HepG2 (cell line): ENCODE results near the gene ZBED5. TPM values are rescaled to one million over a fixed set of nuclear protein-coding genes. Genes with fewer than 3 reads are reported as not detected.

Experiments
- BHLHE40 ChIP-seq: IDR thresholded peaks from 2 replicates; pipeline ENCODE4 v1.6.1; 2011; ENCODE audit warnings: low read length, improper control_type of control experiment
- CEBPG ChIP-seq: IDR thresholded peaks from 2 replicates; pipeline ENCODE4 v1.6.1; 2016
- E2F5 ChIP-seq: sonication (generic); formaldehyde crosslinking; conservative IDR thresholded peaks from 2 replicates; pipeline ENCODE4 v1.4.0; 2020; ENCODE audit warnings: missing genetic modification reagents
- FLYWCH1 ChIP-seq: sonication (generic); formaldehyde crosslinking; IDR thresholded peaks from 2 replicates; pipeline ENCODE4 v1.8.1; 2023; ENCODE audit warnings: mild to moderate bottlenecking, missing genetic modification reagents
- FOSL1 ChIP-seq: sonication (generic); formaldehyde crosslinking; IDR thresholded peaks from 2 replicates; pipeline ENCODE4 v1.9.0; 2021; ENCODE audit warnings: missing genetic modification reagents, borderline replicate concordance
- FOXJ3 ChIP-seq: sonication (generic); formaldehyde crosslinking; IDR thresholded peaks from 2 replicates; pipeline ENCODE4 v1.4.0; 2020; ENCODE audit warnings: missing genetic modification reagents, mild to moderate bottlenecking, borderline replicate concordance
- HNRNPUL1 ChIP-seq: fragments of 200-400 bp; formaldehyde crosslinking; IDR thresholded peaks from 2 replicates; pipeline ENCODE4 v1.6.1; 2017; ENCODE audit warnings: low read depth, mild to moderate bottlenecking, low read length, moderate library complexity
- HOXA7 ChIP-seq: sonication (generic); formaldehyde crosslinking; IDR thresholded peaks from 2 replicates; pipeline ENCODE4 v1.8.1; 2022; ENCODE audit warnings: mild to moderate bottlenecking, missing genetic modification reagents, moderate library complexity
- KAT8 ChIP-seq: IDR thresholded peaks from 2 replicates; pipeline ENCODE4 v1.6.1; 2016; ENCODE audit warnings: missing genetic modification reagents, missing compliant biosample characterization
- KDM5A ChIP-seq: fragments of 200-600 bp; sonication (generic); IDR thresholded peaks from 2 replicates; pipeline ENCODE4 v1.7.0; 2018; ENCODE audit warnings: antibody characterized with exemption, mild to moderate bottlenecking, low read length, borderline replicate concordance
- KMT2A ChIP-seq: sonication (generic); formaldehyde crosslinking; IDR thresholded peaks from 2 replicates; pipeline ENCODE4 v1.4.0; 2020; ENCODE audit warnings: missing genetic modification reagents
- MLX ChIP-seq: IDR thresholded peaks from 2 replicates; pipeline ENCODE4 v1.6.1; 2016
- MTF1 ChIP-seq: sonication (generic); formaldehyde crosslinking; IDR thresholded peaks from 2 replicates; pipeline ENCODE4 v1.5.0; 2020; ENCODE audit warnings: missing genetic modification reagents
- MXD1 ChIP-seq: sonication (generic); formaldehyde crosslinking; IDR thresholded peaks from 2 replicates; pipeline ENCODE4 v1.4.0; 2020; ENCODE audit warnings: mild to moderate bottlenecking, missing genetic modification reagents
- POLR2AphosphoS5 ChIP-seq: IDR thresholded peaks from 2 replicates; pipeline ENCODE4 v1.6.1; 2012; ENCODE audit warnings: low read depth, low read length
- RBM39 ChIP-seq: fragments of 200-400 bp; formaldehyde crosslinking; IDR thresholded peaks from one replicate; pipeline ENCODE4 v1.6.1; 2018; ENCODE audit warnings: antibody characterized with exemption, mild to moderate bottlenecking, low read depth, low read length; ENCODE audit not compliant: poor library complexity, severe bottlenecking
- RELA ChIP-seq: sonication (generic); formaldehyde crosslinking; IDR thresholded peaks from 2 replicates; pipeline ENCODE4 v1.4.0; 2020; ENCODE audit warnings: missing genetic modification reagents
- SIN3B ChIP-seq: fragments of 150-350 bp; IDR thresholded peaks from 2 replicates; pipeline ENCODE4 v1.6.1; 2014; ENCODE audit warnings: low read length
- SMARCE1 ChIP-seq: fragments of 450-650 bp; IDR thresholded peaks from 2 replicates; pipeline ENCODE4 v1.6.1; 2017; ENCODE audit warnings: borderline replicate concordance
- SNAI1 ChIP-seq: sonication (generic); formaldehyde crosslinking; IDR thresholded peaks from 2 replicates; pipeline ENCODE4 v1.5.0; 2020; ENCODE audit warnings: mild to moderate bottlenecking, missing genetic modification reagents, borderline replicate concordance
- TRIM24 ChIP-seq: sonication (generic); formaldehyde crosslinking; IDR thresholded peaks from 2 replicates; pipeline ENCODE4 v1.8.0; 2022; ENCODE audit warnings: mild to moderate bottlenecking, missing genetic modification reagents
- ZMYM3 ChIP-seq: sonication (generic); formaldehyde crosslinking; IDR thresholded peaks from 2 replicates; pipeline ENCODE4 v1.5.1; 2020; ENCODE audit warnings: mild to moderate bottlenecking, missing genetic modification reagents
- ZNF12 ChIP-seq: sonication (generic); formaldehyde crosslinking; IDR thresholded peaks from 2 replicates; pipeline ENCODE4 v1.5.0; 2020; ENCODE audit warnings: missing genetic modification reagents
- ZNF317 ChIP-seq: sonication (generic); formaldehyde crosslinking; IDR thresholded peaks from 2 replicates; pipeline ENCODE4 v1.5.0; 2020; ENCODE audit warnings: mild to moderate bottlenecking, missing genetic modification reagents
- ZNF362 ChIP-seq: sonication (generic); formaldehyde crosslinking; IDR thresholded peaks from 2 replicates; pipeline ENCODE4 v1.4.0; 2020; ENCODE audit warnings: missing genetic modification reagents, mild to moderate bottlenecking, borderline replicate concordance
- ZNF446 ChIP-seq: sonication (generic); formaldehyde crosslinking; IDR thresholded peaks from 2 replicates; pipeline ENCODE4 v1.5.0; 2020; ENCODE audit warnings: mild to moderate bottlenecking, missing genetic modification reagents
- ZNF549 ChIP-seq: sonication (generic); formaldehyde crosslinking; IDR thresholded peaks from 2 replicates; pipeline ENCODE4 v1.5.0; 2020; ENCODE audit warnings: missing genetic modification reagents
- ZNF660 ChIP-seq: sonication (generic); formaldehyde crosslinking; IDR thresholded peaks from 2 replicates; pipeline ENCODE4 v1.5.1; 2020; ENCODE audit warnings: mild to moderate bottlenecking, low read depth, missing genetic modification reagents, borderline replicate concordance
- ZNF670 ChIP-seq: sonication (generic); formaldehyde crosslinking; IDR thresholded peaks from 2 replicates; pipeline ENCODE4 v1.8.0; 2022; ENCODE audit warnings: mild to moderate bottlenecking, missing genetic modification reagents, borderline replicate concordance
- ZNF841 ChIP-seq: sonication (generic); formaldehyde crosslinking; IDR thresholded peaks from 2 replicates; pipeline ENCODE4 v1.8.1; 2023; ENCODE audit warnings: missing genetic modification reagents, borderline replicate concordance
- ZNF891 ChIP-seq: sonication (generic); formaldehyde crosslinking; IDR thresholded peaks from 2 replicates; pipeline ENCODE4 v1.5.0; 2020; ENCODE audit warnings: mild to moderate bottlenecking, missing genetic modification reagents
- polyA plus RNA-seq, 8 experiments: library from polyadenylated mRNA; depleted of rRNA in 3 of 8; stranded (reverse) in 7 of 8; unstranded in 1 of 8; fragments of >200 nt; fragmentation: Illumina TruSeq in 4 of 8; extraction: Trizol in 4 of 8; gene quantifications; 2 replicates each; pipeline versions ENCODE4 v1.2.1 to v1.2.3, GENCODE V29; 2011 to 2016; ENCODE audit warnings: low read depth in 4 of 8, missing spikeins in 1 of 8, mixed read lengths in 1 of 8; ENCODE audit not compliant: insufficient read depth in 1 of 8
- total RNA-seq, 5 experiments: library from RNA; depleted of rRNA; stranded (reverse); fragments of >200 nt; fragmentation: Illumina TruSeq; extraction: Trizol; gene quantifications; 2 replicates each; pipeline ENCODE4 v1.2.3, GENCODE V29; 2016; ENCODE audit warnings: low read depth in 1 of 5

The ZBED5 gene
- total and polyA plus RNA-seq, 2 of the 13 experiments (the other 11 are each of a cell fraction or from before 2014, with no cell fraction given) = 18.2 to 38.6 TPM

DNA sequence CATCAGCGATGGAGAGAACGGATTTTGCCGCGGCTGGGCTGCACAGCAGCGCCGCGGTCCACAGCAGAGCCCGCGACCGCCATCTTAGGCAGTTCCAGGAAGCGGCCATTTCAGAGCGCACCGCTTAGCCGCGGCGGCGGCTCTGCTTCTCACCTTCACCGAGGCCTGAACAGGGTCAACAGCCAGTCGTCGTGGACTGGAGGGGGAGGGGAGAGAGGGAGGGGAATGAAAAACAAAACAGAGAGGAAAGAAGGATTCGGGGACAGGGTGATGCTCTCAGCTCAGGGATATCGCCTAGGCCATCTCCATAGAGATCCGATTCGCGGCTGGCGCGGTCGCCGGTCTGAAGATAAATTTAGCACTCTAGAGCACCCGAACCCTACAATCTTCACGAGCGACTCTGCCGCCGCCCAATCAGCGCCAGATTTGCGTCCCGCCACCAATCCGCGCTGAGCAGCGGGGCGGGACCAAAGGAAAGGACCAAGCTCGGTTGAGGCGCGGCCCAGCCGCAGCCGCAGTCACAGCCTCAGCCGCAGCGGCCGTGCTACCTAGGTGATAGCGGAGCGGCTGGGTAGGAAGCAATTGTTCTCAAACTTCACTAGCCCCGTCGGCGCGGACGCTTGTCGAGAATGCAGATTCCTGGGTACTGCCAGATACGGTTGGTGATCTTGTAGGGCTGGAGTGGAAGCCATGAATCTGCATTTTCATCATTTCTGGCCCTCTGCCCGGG lies at the start of gene ZBED5 (continued):
- TF ChIP-seq ZNF891 (CRISPR knock-in tag) (no peak), FLYWCH1 (CRISPR knock-in tag) (no peak), E2F5 (CRISPR knock-in tag) (no peak), TRIM24 (CRISPR knock-in tag) (no peak), ZNF446 (CRISPR knock-in tag) (no peak), ZMYM3 (CRISPR knock-in tag) (no peak; the same call in 1 of the 2 replicates), KAT8 (CRISPR knock-in tag) (peak; percentile 99), SMARCE1 (no peak), FOXJ3 (CRISPR knock-in tag) (0 out of 2 replicates have a peak, but pooled peaks have one; percentile 7), ZNF841 (no peak), RBM39 (peak; percentile 67), FOSL1 (no peak), POLR2AphosphoS5 (peak; percentile 94), HNRNPUL1 (no peak), MTF1 (CRISPR knock-in tag) (no peak), ZNF549 (CRISPR knock-in tag) (no peak), KDM5A (peak; percentile 60), ZNF660 (CRISPR knock-in tag) (no peak), ZNF12 (CRISPR knock-in tag) (no peak), ZNF362 (CRISPR knock-in tag) (no peak), MLX (CRISPR knock-in tag) (no peak), MXD1 (CRISPR knock-in tag) (peak; percentile 50; the same call in 1 of the 2 replicates), RELA (CRISPR knock-in tag) (no peak), ZNF317 (CRISPR knock-in tag) (peak; percentile 44; the same call in 1 of the 2 replicates), ZNF670 (CRISPR knock-in tag) (no peak; the same call in 1 of the 2 replicates), KMT2A (peak; percentile 17; the same call in 1 of the 2 replicates), HOXA7 (no peak), BHLHE40 (no peak), SNAI1 (CRISPR knock-in tag) (0 out of 2 replicates have a peak, but pooled peaks have one; percentile 51), SIN3B (no peak; the same call in 1 of the 2 replicates), CEBPG (CRISPR knock-in tag) (no peak)
